HCT116 (cell line): ENCODE results near the gene AXL. TPM values are rescaled to one million over a fixed set of nuclear protein-coding genes. Genes with fewer than 3 reads are reported as not detected.

Experiments used
- ATAC-seq: fragments of 200-7000 bp; cut with Tn5 transposase; 2 replicates; pipeline ENCODE4 v1.9.1; 2020; ENCODE audit warnings: mild to moderate bottlenecking, moderate library complexity
- BruUV-seq: library from RNA; stranded (reverse); fragments of 400-500 nt; replicated peaks from 2 replicates; lab custom pipeline; 2021; lab: Mats Ljungman, UMichigan
- CTCF ChIA-PET: fragments of 300-600 bp; sonication (Branson Sonifier 250); formaldehyde crosslinking; loops from one replicate; lab custom pipeline; 2021; ENCODE audit warnings: antibody characterized with exemption; lab: Charles Lee
- POLR2A ChIA-PET: fragments of 300-600, 350-600 bp; sonication (Branson Sonifier 250); formaldehyde crosslinking; loops from one replicate; lab custom pipeline; 2021; ENCODE audit warnings: antibody characterized with exemption; lab: Charles Lee
- RAD21 ChIA-PET, 2 experiments: fragments of 300-600 bp; sonication (Branson Sonifier 250); formaldehyde crosslinking; loops; one replicate each; lab custom pipeline; 2023; ENCODE audit warnings: low total read pairs in 2 of 2; ENCODE audit not compliant: uncharacterized antibody in 2 of 2, unreplicated experiment in 2 of 2, low non-redundant PET in 1 of 2; lab: Charles Lee
- DNase-seq: peaks from one replicate; pipeline ENCODE4 v3.0.0-alpha.2; 2010; ENCODE audit warnings: low read depth, low spot score
- H2AFZ ChIP-seq: fragments of 200-600 bp; shearing (Covaris generic), sonication (generic); 2 replicates; pipeline ENCODE4 v1.6.1; 2017; ENCODE audit warnings: low read depth, mixed run types, mixed read lengths, antibody characterized with exemption, low read length; ENCODE audit not compliant: poor library complexity, severe bottlenecking
- H3K27ac ChIP-seq: 2 replicates; pipeline ENCODE4 v1.5.1; 2012; ENCODE audit warnings: low read depth, low read length
- H3K27me3 ChIP-seq: fragments of 200-600 bp; sonication (generic); 2 replicates; pipeline ENCODE4 v1.6.1; 2016; ENCODE audit warnings: mixed run types, low read length, mixed read lengths; ENCODE audit not compliant: insufficient read depth
- H3K36me3 ChIP-seq, 2 experiments: fragments of 200-500 bp in 1 of 2; fragments of 200-600 bp in 1 of 2; sonication (Bioruptor generic) in 1 of 2; sonication (generic) in 1 of 2; 2 replicates each; pipeline versions ENCODE4 v1.5.1 to v1.6.1; 2014 to 2016; ENCODE audit warnings: low read length in 2 of 2, inconsistent platforms in 1 of 2, mixed read lengths in 1 of 2, mixed run types in 1 of 2; ENCODE audit not compliant: insufficient read depth in 2 of 2, control insufficient read depth in 1 of 2
- H3K4me1 ChIP-seq, 2 experiments: fragments of 200-600 bp in 1 of 2; sonication (generic) in 1 of 2; 2 replicates each; pipeline versions ENCODE4 v1.5.1 to v1.6.1; 2012 to 2017; ENCODE audit warnings: low read length in 2 of 2, inconsistent platforms in 1 of 2, mild to moderate bottlenecking in 1 of 2, mixed read lengths in 1 of 2, mixed run types in 1 of 2, moderate library complexity in 1 of 2; ENCODE audit not compliant: insufficient read depth in 2 of 2, control insufficient read depth in 1 of 2
- H3K4me2 ChIP-seq: fragments of 200-600 bp; sonication (generic); 2 replicates; pipeline ENCODE4 v1.6.1; 2017; ENCODE audit warnings: mixed run types, low read length, mixed read lengths
- H3K4me3 ChIP-seq, 2 experiments: fragments of 200-600 bp in 1 of 2; sonication (generic) in 1 of 2; replicated peaks in 1 of 2; 2 replicates each; pipeline ENCODE4 v1.5.1; 2011 to 2016; ENCODE audit warnings: low read length in 2 of 2, control low read depth in 1 of 2, low read depth in 1 of 2, mild to moderate bottlenecking in 1 of 2, mixed read lengths in 1 of 2, mixed run types in 1 of 2
- H3K79me2 ChIP-seq: fragments of 200-600 bp; sonication (generic); 2 replicates; pipeline ENCODE4 v1.6.1; 2017; ENCODE audit warnings: mild to moderate bottlenecking, mixed run types, low read length, moderate library complexity, mixed read lengths; ENCODE audit not compliant: insufficient read depth
- H3K9ac ChIP-seq: fragments of 200-600 bp; sonication (generic); 2 replicates; pipeline ENCODE4 v1.6.1; 2016; ENCODE audit warnings: low read length, mixed read lengths
- H3K9me2 ChIP-seq: fragments of 200-600 bp; sonication (generic), shearing (Covaris generic); 2 replicates; pipeline ENCODE4 v1.6.1; 2017; ENCODE audit warnings: mixed run types, mild to moderate bottlenecking, moderate library complexity; ENCODE audit not compliant: insufficient read depth
- H3K9me3 ChIP-seq, 2 experiments: fragments of 200-500 bp in 1 of 2; fragments of 200-600 bp in 1 of 2; sonication (Bioruptor generic) in 1 of 2; sonication (generic) in 1 of 2; 2 replicates each; pipeline ENCODE4 v1.6.1; 2014 to 2017; ENCODE audit warnings: low read length in 2 of 2, mixed read lengths in 2 of 2, inconsistent platforms in 1 of 2, low read depth in 1 of 2, mild to moderate bottlenecking in 1 of 2, mixed run types in 1 of 2, moderate library complexity in 1 of 2; ENCODE audit not compliant: control insufficient read depth in 1 of 2, insufficient read depth in 1 of 2
- H4K20me1 ChIP-seq: fragments of 200-600 bp; sonication (generic), shearing (Covaris generic); 2 replicates; pipeline ENCODE4 v1.6.1; 2017; ENCODE audit warnings: mixed run types, mild to moderate bottlenecking, moderate library complexity; ENCODE audit not compliant: insufficient read depth
- CEBPB ChIP-seq: IDR thresholded peaks from 2 replicates; pipeline ENCODE4 v1.6.1; 2012; ENCODE audit warnings: low read depth
- ELF1 ChIP-seq: IDR thresholded peaks from 2 replicates; pipeline ENCODE4 v1.6.1; 2012; ENCODE audit warnings: low read depth, borderline replicate concordance
- FOSL1 ChIP-seq: IDR thresholded peaks from 2 replicates; pipeline ENCODE4 v1.6.1; 2012; ENCODE audit warnings: low read depth
- JUND ChIP-seq: IDR thresholded peaks from 2 replicates; pipeline ENCODE4 v1.6.1; 2012
- POLR2A ChIP-seq: IDR thresholded peaks from 2 replicates; pipeline ENCODE4 v1.7.0; 2011; ENCODE audit warnings: borderline replicate concordance; ENCODE audit not compliant: insufficient read depth, insufficient read length; ENCODE audit errors: extremely low read depth
- REST ChIP-seq: IDR thresholded peaks from 2 replicates; pipeline ENCODE4 v1.6.1; 2012; ENCODE audit warnings: low read depth
- SP1 ChIP-seq: IDR thresholded peaks from 2 replicates; pipeline ENCODE4 v1.6.1; 2012; ENCODE audit warnings: low read depth
- SRF ChIP-seq: IDR thresholded peaks from 2 replicates; pipeline ENCODE4 v1.6.1; 2012; ENCODE audit warnings: low read depth
- ZBTB33 ChIP-seq: IDR thresholded peaks from 2 replicates; pipeline ENCODE4 v1.6.1; 2011; ENCODE audit warnings: mild to moderate bottlenecking, low read length, moderate library complexity; ENCODE audit not compliant: insufficient replicate concordance; ENCODE audit errors: extremely low read depth
- ZNF274 ChIP-seq: fragments of 200-500 bp; sonication (Bioruptor generic); IDR thresholded peaks from 2 replicates; pipeline ENCODE4 v1.6.1; 2014; ENCODE audit warnings: mild to moderate bottlenecking, low read depth, low read length, inconsistent platforms
- intact Hi-C: fragments of 100-400 bp; cut with micrococcal nuclease; formaldehyde crosslinking; loops from 2 replicates; pipeline ENCODE4 v1.10.0; 2022
- total RNA-seq: library from RNA; stranded (reverse); gene quantifications from one replicate; pipeline ENCODE4 v1.2.1, GENCODE V29; 2021; ENCODE audit not compliant: unreplicated experiment
- TF ChIP-seq, protein P1 (sequence below), 3 experiments: fragments of 200-600 bp in 1 of 3; sonication (generic) in 1 of 3; IDR thresholded peaks in 2 of 3; conservative IDR thresholded peaks in 1 of 3; 2 replicates each; pipeline ENCODE4 v1.5.1; 2012 to 2017; ENCODE audit warnings: low read depth in 2 of 3, low read length in 2 of 3, antibody characterized with exemption in 1 of 3, borderline replicate concordance in 1 of 3, control low read depth in 1 of 3, mild to moderate bottlenecking in 1 of 3, mixed read lengths in 1 of 3, mixed run types in 1 of 3, moderate library complexity in 1 of 3; ENCODE audit not compliant: insufficient read depth in 1 of 3
- TF ChIP-seq, protein P2 (sequence below): IDR thresholded peaks from 2 replicates; pipeline ENCODE4 v1.6.1; 2012

Gene AXL
- total RNA-seq, 1 experiment from 2014 or later: 47.4 TPM

GRCh38 chr19:41239961-41240574 lies 21.0 kb downstream of the AXL start:
- DNase-seq (no peak), ATAC-seq (no peak)
- H3K27ac ChIP-seq: no peak overlapping the region
- no peaks in the 10 kb centered on the region for H3K9me2 ChIP-seq
- RAD21 ChIA-PET: no interaction called here
- H3K36me3 ChIP-seq: peaks cover 4 to 53% of the 10 kb centered on the region in 2 experiments; a peak in 2 of 4 replicates
- H3K4me3 ChIP-seq: no peak overlapping the region
- intact Hi-C loops: no loop called here
- CTCF ChIA-PET: no interaction called here
- H2AFZ ChIP-seq: no peak overlapping the region
- TF ChIP-seq ELF1 (no peak), ZNF274 (no peak), POLR2A (no peak)
- no peaks in the 10 kb centered on the region for H4K20me1 ChIP-seq
- no peaks in the 10 kb centered on the region for H3K27me3 ChIP-seq
- POLR2A ChIA-PET: no interaction called here
- no TSS peak for BruUV-seq
- no peaks in the 10 kb centered on the region for H3K9me3 ChIP-seq
- no peaks in the 10 kb centered on the region for H3K79me2 ChIP-seq
- no peaks in the 10 kb centered on the region for H3K4me1 ChIP-seq
- no peak overlapping the region for H3K4me2 ChIP-seq
- H3K9ac ChIP-seq: no peak overlapping the region

- Histone ChIP-seq H3K9me3 (no peaks in the 10 kb centered on the region; a peak in 1 of 4 replicates), H3K9me2 (no peaks in the 10 kb centered on the region), H3K36me3 (peaks cover 4 to 58% of the 10 kb centered on the region in 2 experiments), H3K4me1 (no peaks in the 10 kb centered on the region), H4K20me1 (no peaks in the 10 kb centered on the region), H3K79me2 (no peaks in the 10 kb centered on the region), H3K4me3 (no peak overlapping the region), H3K9ac (no peak overlapping the region), H3K4me2 (no peak overlapping the region), H3K27me3 (no peaks in the 10 kb centered on the region), H2AFZ (no peak overlapping the region), H3K27ac (no peak overlapping the region)
- DNase-seq (no peak), ATAC-seq (no peak)
- no peak for TF ChIP-seq SRF
- TF ChIP-seq JUND: no peak
- TF ChIP-seq FOSL1: no peak
- TF ChIP-seq, protein P1, sequence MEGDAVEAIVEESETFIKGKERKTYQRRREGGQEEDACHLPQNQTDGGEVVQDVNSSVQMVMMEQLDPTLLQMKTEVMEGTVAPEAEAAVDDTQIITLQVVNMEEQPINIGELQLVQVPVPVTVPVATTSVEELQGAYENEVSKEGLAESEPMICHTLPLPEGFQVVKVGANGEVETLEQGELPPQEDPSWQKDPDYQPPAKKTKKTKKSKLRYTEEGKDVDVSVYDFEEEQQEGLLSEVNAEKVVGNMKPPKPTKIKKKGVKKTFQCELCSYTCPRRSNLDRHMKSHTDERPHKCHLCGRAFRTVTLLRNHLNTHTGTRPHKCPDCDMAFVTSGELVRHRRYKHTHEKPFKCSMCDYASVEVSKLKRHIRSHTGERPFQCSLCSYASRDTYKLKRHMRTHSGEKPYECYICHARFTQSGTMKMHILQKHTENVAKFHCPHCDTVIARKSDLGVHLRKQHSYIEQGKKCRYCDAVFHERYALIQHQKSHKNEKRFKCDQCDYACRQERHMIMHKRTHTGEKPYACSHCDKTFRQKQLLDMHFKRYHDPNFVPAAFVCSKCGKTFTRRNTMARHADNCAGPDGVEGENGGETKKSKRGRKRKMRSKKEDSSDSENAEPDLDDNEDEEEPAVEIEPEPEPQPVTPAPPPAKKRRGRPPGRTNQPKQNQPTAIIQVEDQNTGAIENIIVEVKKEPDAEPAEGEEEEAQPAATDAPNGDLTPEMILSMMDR (IDR thresholded peaks at IDR 0.05 in 2 of 3, conservative IDR thresholded peaks at IDR 0.05 in 1 of 3; ENCODE audit: borderline replicate concordance in 1 of 3, insufficient read depth in 1 of 3, low read depth in 2 of 3, low read length in 2 of 3): no peak
- TF ChIP-seq SP1: no peak
- TF ChIP-seq, protein P2, sequence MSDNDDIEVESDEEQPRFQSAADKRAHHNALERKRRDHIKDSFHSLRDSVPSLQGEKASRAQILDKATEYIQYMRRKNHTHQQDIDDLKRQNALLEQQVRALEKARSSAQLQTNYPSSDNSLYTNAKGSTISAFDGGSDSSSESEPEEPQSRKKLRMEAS: no peak
- TF ChIP-seq CEBPB: no peak
- no peak for TF ChIP-seq ZBTB33
- TF ChIP-seq ELF1: no peak
- TF ChIP-seq POLR2A: no peak
- no peak for TF ChIP-seq REST
- intact Hi-C loops: no loop called here
- ChIA-PET RAD21 (no interaction called here), POLR2A (no interaction called here), CTCF (no interaction called here)
- BruUV-seq: no TSS peak
Observed at GRCh38 chr19:41241859-41242258, 22.8 kb downstream of the AXL start.
